GM19438 (cell line): Measurements from ENCODE around the gene NDUFC1.

Source experiments
- ATAC-seq: cut with Tn5 transposase; IDR thresholded peaks from one replicate; pipeline ENCODE4 v1.9.1; 2021; ENCODE audit warnings: low read depth; ENCODE audit not compliant: unreplicated experiment

The NDUFC1 gene

DNA sequence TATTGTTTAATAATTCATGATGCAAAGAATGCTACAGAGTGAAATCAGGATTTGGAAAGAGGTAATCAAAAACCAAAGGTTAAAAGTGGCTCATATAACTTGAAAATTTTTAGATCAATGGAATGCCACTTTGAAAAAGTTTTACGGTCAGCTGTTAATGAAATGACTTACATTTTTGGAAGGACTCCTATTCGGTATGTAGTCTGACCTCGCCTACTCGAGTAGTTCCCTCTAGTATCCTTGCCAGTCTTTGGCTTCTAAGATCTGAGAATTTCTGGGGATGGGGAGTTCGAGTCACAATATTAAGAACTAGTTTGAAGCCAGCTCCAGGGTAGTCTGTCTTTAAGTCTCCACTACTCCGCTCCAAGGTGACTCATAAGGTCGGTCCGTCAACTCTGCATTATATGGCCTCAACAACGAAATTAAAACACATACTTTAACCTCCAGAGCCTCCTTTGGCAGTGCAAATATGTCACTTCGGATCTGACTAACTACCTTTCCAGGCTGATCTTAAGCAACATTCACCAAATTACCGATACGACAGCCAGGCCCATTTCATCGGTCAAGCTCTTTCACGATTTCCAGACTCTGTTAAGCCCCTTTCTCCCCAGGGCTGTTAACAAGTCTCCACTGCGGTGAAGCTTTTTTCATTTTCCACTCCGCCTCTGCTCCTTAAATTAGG lies 1.7 kb downstream of the NDUFC1 start:
- ATAC-seq = peak; percentile 11

DNA sequence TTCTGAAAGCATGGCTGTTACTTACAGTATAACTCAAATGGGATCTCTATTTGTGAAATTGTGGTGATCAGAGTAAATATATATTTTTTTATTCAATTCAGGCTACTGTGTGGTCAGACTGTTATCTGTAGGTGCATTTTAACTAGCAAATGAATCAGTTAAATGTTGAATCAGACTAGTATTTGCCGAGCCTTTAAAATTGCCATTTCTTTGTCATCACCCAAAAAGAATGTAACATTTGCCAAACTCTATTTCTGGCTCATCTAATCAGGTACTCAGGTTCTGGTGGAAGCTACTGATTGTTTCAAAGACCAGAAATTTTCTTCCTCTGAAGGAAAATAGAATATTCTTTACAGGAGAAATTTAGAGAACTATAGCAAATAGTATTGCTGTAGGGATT lies 2.7 kb downstream of the NDUFC1 start:
- ATAC-seq = no peak

DNA sequence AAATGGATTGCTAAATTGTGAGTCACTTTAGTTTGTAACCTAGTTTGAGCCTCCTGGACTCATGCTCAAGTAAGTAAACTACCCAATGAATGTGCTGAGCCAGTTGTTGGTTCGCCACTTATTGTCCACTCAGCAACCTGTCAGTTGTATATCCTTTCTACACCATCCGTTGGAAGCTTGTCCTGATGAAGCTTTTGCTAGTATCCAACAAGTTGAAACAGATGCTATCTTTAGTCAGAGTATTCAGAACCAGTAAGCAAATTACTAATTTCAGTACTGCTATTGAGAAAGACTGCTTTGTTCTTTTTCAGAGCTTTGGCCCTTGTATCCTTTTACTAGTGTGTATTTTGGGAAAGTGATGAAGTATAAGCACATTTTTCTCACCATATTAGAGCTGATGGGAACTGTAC lies 5.3 kb downstream of the NDUFC1 start:
- no peak for ATAC-seq

DNA sequence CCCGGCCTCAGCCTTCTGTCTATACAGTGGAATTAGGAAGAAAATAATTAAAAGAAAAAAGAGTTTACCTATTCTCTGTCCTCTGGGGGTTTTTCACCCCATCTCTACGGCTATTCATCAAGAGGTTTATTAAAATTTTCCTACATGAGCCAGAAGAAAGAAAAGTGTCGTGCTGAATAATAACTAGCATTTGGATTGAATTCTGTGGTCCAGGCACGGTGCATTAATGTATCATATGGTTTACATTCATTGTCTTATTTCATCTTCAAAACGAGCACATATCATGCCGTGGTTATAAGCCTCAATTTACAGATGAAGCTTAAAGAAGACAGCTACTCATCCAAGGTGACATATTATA lies 6.4 kb downstream of the NDUFC1 start:
- no peak for ATAC-seq

DNA sequence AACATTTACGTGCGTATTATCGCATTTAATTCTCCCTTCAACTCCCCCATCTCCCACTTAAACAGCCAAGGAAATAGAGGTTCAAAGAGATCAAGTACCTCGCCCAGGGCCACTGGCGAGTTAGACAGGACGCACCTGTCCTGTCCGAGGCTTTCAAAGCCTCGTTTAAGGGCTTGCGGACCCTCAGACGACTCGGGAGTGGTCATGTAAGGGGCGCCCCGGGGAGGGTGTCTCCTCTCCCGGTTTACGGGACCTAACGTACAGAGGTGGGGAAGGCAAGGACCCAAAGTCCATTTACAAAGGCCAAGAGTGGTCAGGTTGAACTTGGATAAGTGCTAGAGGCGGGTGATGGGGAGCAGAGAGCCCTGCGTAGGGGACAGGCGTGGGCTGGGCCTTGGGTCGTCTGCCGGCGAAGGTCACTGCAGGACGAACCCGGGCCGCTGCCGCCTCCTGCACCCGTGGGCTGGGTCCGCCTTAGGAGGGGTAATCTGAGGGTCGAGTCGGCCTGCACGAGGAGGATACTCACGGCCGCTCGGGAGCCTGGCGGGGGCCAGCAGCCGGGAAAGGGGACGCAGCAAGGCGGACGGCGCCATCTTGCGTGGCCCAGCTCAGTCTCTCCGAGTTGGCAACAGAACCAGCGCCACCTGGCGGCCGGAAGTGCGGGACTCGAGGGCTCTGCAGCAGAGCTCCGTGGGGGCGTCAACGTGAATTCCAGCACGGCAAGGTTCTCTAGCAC lies 6.9 kb downstream of the NDUFC1 start:
- peak; percentile 92 for ATAC-seq

DNA sequence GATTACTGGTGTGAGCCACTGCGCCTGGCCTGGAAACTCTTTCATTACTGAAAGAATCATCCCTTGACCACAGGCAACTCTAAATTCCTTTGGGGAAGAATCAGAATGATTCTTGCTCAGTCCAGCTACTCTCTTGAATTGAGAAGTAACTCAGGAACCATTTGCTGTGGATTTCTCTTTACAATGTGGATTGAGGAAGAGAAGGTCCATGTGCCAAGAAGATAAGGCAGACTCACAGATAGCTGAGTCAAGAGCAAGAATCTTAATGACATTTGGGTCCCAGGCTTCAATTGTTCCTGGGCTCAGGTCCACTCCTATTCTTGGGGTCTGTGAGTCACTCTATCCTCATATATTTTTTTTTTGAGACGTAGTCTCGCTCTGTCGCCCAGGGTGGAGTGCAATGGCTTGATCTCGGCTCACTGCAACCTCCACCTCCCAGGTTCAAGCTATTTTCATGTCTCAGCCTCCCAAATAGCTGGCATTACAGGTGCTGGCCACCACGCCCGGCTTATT lies 16.0 kb downstream of the NDUFC1 start:
- ATAC-seq = no peak

DNA sequence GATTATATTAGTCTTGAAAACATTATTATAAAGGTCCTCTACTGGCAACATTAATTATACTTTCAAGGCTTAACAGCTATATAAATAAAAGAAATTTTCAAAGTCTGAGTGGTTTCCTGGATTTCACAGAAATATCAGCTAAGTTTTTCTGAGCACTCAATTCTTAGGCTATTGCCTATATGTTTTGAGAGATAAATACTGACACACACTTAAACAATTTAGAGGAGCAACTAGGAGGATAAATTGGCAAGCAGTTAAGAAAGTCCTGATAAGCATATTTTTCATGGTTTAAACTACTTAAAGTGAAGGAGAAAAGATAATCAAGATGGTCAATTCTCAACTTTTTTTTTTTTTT lies 19.6 kb downstream of the NDUFC1 start:
- ATAC-seq = no peak

DNA sequence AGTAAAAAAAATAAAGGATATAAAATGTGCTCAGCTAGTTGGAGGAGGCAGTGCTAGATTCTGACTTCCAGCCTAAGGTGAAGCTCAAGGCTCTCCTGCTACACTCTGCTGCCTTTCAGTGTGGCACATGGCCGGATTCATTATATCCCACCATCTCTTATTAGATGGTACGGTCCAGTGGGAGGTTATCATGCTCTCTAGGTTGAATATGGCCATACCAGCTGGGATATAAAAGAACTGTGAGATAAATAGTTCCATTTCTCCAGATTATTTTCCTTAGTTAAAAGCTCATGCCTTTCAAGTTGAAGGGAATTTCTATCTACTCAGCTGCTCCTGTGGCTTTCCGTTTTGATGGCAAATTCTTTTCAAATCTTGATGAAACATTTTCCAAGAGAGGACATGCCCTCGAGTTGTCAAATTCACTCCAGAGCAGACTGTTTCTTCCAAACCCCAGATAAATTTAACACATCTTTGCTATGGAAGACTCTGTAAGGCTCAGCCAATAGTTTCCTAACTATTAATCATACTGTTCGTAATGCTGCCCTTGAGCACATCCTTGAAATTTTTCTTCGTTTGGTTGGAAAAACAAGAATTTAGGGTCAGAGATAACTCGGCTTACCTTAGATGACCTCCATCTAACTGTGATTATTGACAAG lies 20.1 kb downstream of the NDUFC1 start:
- ATAC-seq = no peak

DNA sequence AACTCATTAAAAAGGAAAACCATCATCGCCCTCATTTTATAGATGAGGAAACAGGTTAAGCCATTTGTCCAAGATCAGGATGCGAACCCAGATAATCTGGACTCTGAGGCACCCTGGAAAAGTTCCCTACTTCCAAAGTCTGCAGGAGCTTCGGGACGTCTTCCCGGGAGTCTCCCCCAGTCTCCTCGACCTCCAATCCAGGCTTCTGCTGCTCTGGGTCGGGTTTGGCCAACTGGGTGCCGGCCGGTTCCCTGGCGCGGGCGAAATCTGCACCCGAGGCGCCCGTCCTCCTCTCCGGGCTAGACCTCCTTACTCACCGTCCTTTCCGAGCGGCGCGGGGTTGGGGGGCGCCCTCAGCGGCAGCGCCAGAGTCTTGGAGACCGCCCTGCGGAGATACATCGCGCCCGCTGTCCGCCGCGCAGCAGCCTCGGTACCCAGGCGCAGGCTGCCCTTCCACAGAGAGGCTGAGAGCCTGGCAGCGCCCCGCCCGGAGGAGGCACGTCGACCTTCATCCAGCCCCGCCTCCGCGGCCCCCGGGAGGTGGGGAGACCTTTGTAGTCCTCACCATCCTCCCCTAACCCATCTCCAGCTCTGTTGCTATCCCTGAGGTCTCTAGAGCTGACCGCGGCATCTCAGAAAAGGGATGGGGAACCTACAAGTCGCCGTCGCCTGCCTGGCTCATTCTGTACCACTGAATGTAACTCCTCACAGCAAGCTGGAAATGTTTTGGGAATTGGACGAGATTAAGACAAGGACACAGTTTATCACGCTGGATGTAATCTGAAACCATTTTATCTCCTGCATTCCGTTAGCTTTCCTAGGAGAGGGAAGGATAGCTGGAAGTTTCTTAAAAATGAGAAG lies 22.3 kb downstream of the NDUFC1 start, which contains the start of gene MGARP:
TSS of gene MGARP (minus strand) at position 466 of the 861 bp plus-strand sequence. CDS start at position 399, 67 bp downstream.
- ATAC-seq = peak; percentile 60

DNA sequence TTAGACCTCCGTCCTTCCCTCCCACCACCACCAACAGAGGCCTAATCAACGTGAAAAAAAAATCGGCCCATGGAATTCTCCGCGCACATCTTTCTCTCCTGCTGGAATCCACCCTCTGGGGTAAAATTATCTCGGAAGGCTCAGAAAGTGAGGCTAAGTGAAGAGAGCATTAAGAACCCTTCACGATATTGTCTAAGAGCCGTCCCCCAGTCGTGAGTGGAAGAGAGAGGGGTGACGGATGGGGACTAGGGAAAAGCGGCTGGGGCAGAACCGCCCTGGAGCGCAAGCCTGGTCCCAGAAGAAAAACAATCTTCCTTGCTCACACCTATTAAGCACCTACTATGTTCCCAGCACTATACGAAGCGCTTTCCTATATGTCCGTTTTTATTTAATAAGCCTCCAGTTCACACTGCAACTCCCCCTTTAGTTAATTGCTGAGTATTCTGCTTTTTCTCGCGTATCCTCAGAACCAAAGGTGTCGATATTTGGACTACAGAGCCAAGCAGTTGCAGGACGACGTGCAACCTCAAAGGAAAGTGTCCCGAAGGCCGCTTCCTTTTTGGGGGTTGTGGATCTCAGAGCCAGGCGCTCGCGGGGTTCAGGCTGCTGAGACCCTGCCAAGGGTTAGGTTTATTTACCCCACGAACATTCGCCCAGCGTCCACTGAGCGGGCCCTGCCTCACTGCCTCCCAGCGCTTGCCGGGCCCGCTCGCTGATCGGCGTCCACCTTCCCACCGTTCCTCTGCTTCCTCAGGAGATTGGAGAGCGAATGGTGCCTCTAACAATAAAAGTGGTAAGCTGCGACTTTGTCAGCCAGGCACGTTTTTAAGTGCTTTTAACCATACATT lies 23.1 kb downstream of the NDUFC1 start:
- ATAC-seq = no peak

DNA sequence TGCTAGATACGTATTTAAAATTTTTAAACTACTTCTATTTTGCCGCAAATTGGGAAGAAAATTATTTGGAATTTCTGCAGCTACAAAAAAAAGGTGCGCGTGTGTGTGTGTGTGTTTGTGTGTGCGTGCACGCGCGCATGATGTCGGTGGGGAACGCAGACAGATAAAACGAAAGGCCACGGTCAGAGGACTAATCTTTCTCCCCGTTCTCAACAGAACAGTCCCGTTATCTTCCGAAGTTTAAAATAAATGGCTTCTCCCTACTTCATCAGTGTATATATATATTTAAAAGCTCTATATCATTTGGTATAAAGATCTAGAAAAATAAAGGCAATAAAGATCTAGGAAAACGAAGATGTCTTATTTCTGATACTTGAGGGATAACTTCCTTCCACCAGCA lies 23.8 kb downstream of the NDUFC1 start:
- no peak for ATAC-seq

DNA sequence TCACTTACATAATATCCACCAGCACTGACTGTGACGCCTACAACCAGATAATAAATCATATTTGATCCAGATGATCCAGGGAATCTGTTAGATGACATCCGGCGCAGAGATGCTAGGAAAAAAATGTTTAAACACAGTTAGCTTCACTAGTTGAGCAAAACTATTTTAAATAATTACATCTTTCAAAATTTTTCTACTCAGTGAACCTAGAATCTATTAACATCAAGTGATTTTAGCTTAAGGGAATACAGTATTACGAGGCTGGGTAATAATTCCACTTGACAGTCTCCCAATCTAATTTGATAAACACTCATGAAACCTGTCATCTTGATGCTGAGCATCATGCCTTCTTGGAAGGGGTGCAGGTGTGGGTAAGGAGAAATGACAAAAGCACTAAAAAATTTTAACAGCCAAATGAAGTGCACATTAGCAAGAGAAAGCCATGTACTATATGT lies 27.0 kb downstream of the NDUFC1 start:
- no peak for ATAC-seq

DNA sequence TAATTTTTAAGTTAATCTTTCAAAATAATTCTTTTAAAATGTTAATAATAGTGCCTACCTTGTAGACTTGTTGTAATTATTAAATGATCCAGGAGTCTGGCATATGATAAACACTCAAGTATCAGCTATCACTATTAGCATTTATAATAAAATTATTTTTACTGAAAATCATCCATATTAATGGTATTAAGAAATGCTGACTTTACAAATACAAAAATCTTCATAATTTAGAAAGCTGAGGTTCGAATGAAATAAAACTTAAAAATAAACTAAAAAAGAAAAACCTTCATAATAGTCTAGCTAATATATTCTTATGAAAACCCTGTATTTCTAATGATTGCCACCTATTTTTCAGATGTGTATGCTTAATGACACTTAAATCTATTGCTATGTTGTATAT lies 27.5 kb downstream of the NDUFC1 start:
- no peak for ATAC-seq

DNA sequence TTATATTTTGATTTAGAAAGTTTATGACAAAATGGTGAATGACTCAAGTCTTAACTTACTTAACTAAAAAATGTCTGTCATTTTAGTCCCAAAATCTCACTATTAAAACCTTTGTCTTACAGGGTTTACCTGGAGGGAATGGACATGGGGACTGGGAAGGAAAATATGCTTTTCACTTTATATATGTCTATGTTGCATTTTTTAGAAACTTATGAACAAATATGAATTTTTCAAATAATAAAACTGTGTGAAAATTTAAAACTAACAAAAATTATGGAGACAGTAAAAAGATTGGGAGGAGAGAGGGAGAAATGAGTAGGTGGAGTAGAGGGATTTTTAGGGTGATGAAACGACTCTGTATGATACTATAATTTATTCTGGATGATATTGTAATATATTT lies 28.4 kb downstream of the NDUFC1 start:
- ATAC-seq = no peak

DNA sequence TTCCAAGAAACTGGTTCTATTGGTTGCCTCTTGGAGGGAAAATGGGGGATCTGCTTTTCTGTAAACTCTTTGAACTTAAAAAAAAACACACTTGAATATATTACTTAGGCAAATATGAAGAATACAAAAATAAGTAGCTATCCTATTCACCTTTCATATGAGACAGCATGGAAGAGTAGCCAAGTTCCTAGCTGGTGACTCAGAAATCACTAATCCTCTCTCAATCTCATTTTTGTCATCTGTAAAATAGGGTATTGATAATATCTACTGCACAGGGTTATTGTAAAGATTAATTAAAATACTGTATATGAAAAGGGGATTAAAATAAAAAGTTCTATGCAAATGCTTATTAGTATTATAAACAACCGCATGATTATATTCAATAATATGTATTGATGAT lies 35.0 kb downstream of the NDUFC1 start:
- ATAC-seq = no peak

DNA sequence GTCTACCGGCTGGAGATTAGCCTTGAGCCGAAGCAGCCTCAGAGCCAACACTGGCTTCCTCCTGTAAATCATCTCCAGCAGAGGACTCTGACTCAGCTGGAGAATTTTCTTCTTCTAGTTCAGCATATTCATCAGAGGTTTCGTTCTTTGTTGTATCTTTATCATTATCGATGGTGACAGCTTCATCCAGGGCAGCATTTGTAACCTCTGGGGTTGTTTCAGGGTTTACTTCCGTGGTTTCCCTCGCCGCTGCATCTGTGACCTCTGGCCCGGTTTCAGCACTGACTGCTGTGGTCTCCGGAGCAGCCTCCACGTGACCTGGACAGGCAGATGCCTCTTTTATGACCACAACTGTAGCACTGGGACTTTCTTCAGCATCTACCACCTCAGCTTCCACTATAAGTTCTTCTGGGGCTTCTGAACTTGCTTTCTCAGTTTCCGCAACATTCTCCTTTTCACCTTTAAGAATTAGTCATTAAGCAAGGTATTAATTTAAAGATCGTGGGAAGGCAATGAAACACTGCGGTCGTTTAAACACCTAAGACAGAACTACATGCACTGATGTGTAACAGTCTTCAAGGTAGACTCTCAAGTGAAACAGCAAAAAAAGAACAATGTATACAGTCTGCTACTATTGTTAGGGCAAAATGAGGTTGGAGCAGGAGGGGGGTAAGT lies 35.6 kb downstream of the NDUFC1 start:
- ATAC-seq = peak; percentile 96

DNA sequence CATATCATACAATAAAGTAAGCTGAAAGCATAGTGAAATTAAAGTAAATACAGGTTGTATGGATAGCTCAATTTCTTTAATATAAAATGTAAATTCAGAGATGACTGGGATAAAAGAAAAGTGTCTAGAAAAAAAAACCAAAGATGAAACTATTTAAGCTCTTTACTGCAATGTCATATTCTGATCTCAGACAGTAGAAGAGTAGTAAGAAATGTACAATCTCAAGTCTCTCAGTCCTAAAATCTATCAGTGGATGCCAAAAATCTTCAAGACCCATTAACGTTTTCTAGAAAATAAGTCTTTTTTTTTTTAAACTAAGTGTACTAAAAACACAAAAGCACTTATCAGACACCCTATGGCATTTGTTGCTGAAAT lies 36.1 kb downstream of the NDUFC1 start:
- ATAC-seq = no peak

DNA sequence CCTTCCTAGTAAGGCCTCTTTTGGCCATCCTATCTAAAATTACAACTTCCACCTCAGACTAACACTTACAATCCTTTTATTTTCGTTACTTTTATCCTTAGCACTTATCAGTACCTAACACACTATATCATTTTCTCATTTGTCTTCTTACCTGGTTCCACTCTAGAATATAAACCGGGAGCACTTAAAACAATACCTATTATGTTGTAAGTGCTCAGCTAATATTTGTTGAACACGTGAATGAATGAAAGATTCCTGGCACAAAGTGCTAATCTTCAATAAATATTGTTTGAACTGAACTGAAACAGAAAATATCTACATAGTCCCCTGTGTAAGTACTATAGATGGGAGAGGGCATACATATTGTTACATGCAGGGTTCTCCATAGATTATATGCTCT lies 36.6 kb downstream of the NDUFC1 start:
- ATAC-seq = no peak

DNA sequence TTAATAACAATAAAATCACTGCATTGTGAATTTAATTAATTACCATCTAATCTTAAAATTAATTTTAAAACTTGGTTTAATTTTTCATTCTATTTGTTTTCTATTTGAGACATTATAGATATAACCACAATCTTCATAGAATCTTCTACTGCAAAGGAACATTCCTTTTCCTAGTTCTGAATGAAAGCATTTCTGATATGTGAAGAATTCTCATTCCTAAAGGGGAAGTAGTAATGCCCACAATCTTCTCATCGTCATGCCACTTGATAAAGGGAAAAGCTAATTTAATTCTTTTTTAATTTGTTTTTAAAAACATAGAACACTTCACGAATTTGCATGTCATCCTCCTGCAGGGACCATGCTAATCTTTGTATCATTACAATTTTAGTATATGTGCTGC lies 45.9 kb downstream of the NDUFC1 start:
- ATAC-seq = no peak
